Kasumi-1 (cell line): ENCODE measurements around the gene GAS7.

Source experiments
- DNase-seq, 2 experiments: peaks; one replicate each; lab custom pipeline; 2025; lab: John Stamatoyannopoulos, UW

GAS7 gene

DNA sequence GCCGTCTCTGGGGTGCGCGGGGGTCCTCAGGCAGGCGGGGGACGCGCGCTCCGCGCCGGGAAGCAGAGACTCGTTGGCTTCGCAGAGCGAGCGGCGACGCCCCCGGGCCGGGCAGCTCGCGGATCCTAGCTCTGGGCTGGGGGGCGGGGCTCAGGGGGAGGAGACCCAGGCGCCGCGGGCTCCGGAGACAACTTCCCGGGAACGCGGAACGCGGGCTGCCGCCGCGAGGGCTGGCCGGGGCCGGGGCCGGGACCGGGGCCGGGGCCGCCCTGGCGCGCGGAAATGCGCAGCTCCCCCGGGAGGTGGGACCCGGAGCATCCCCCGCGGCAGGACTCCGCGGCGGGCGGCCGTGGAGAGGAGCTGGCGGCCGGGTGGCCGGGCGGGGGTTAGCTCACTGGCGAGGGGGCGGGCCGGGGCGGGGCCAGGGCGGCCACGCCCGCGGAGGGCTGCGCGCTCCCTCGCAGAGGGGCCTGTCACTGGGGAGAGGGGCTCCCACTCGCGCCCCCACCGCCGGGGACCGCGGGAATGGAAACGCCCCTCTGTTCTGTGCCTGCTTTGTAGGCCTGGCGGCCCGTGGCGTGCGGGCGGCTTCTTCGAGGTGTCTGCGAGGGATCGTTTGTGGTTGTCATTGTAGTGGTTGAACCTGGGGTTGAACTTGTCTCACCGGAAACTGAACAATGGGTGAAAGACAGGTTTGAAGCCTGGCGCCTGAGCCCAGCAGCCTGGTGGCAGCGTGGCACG, at the start of gene GAS7:
GAS7 (minus strand) TSS at position 98 of the 741 bp plus-strand sequence.
- peak in 1 of 2 experiments; percentile 2 for DNase-seq

DNA sequence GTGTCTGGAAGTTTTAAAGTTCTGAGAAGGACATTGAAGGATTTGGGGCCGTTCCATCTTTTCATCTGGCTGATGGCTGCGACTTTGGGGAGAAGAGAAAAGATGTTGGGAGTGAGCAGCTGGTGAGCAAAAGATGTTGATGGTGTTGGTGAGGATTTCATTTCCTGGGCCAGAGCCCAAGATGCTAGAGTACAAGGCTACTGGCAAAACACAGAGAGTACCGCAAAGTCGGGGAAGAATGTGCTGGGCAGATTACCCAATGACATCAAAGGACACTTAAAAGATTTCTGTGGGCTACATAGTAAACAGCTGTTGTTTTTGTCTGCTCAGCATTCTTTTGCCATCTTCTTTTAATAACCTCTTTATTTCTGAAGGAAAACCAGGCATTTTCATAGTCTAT, 49.4 kb upstream of the GAS7 start:
- DNase-seq, result no peak

DNA sequence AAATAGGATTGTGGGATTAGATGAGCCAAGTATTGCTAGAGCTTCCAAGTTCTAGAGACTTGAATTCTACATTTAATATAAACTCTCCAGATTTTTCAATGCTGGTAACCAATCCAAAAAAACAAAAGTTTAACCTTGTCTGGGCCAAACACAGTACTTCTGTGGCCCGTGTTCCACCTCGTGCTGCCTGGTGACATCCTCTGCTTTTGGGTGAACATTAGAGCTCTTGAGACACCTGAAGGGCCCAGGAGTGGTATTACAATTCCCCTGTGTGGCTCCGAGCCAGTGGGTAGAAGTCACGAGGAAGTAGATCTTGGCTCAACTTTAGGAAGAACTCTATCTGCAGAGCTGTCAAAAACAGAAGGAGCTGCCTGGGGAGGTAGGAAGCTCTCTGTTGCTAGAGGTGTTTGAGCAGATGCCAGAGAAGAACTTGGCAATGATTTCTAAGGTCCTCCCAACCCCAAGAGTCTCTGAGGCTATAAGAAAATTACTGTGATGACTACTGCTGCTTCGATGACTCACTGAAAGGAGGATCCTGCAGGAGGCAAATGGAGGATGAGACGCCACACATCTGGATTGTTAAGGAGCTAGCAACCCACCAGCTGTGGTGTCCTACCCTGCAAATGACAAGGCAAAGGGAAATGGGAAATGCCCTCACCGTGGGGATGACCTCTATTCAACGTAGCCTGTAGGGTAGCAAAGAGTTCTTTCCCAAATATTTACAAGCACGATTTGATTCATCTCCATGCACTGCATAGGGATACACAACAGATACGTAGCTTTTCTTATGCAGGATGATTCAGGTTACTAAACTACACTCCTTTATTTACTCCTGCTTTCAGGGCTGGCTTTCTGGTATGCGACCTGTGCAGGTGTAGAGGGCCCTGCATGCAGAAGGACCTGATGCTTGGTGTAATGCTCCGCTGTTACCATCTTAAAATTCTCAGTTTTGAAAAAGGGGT, 45.8 kb upstream of the GAS7 start:
- no peak for DNase-seq

DNA sequence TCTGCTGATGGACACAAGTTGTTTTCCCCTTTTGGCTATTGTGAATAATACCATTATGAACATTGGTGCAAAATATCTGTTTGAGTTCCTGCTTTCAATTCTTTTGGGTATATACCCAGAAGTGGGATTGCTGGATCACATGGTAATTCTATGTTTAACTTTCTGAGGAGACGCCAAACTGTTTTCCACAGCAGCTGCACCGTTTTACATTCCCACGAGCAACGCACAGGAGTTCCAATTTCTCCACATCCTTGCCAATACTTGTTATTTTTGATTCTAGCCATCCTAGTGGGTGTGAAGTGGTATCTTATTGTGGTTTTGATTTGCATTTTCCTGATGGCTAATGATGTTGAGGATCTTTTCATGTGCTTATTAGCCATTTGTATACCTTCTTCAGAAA, 43.4 kb upstream of the GAS7 start:
- DNase-seq, result no peak

DNA sequence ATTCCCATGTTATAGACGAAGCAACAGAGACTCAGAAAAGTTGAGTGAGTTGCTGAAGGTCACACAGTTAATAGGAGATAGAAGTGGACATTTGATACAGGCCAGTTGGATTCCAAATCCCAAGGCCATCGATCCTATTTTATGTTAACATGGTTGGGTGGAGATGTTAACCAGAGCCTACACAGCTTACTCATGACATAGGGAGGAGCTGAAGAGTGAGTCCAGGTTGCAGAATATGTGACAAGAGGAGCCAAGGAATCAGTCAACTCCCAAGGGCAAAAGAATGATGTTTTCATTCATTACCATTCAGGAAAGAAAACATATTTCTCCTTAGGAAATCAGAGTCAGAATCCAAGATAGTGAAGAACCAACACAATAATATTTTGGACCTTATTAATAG, 40.3 kb upstream of the GAS7 start:
- no peak for DNase-seq

DNA sequence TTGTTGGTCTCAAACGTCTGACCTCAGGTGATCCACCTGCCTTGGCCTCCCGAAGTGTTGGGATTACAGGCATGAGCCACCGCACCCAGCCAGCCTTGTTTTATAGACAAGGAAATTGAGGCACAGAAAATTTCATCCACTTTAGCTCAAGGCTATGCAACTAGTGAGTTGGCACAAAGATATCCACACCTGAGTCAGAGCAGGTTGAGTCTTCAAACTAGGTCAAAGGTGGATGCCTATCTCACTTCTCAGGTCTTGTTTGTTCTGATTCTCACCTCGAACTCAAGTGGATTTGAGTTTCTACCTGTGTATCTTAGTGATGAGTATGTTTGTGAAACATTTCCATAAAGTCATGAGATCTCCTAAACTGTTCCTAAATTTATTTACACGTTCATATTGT, 35.6 kb upstream of the GAS7 start:
- no peak for DNase-seq

DNA sequence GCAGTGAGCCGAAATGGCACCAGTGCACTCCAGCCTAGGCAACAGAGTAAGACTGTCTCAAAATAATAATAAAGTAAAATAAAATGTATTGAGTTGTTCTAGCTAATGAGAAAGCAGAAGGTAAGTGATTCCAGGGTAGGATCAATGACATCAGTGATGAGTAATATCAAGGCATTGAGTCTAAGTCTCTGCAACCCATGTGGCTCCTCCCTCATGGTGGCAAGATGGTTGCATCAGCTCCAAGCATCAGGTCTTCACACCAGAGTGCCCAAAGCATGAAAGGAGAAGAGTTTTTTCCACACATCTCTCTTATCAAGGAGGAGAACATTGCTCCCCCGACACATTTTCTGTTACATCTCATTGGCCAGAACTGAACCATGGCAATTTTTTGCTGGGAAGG, 34.8 kb upstream of the GAS7 start:
- no peak for DNase-seq

DNA sequence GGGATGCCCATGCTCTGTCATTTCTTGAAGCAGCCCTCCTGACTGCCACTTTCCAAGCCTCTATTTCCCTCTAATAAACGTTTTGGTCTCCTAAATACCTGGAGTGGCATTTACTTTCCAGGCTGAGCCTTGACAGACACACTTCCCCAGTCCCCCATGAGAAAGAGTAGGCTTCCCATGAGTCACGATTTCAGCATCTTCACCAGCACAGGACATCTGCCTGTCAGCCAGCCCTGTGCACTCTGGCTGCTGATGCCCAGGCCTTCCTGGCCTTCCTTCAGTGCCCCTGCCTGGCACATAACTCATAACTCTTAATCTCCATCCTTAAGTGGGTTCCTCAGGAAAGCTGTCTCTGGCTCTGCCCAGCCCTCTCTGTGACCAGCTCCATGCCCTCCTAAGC, 30.8 kb upstream of the GAS7 start:
- no peak for DNase-seq

DNA sequence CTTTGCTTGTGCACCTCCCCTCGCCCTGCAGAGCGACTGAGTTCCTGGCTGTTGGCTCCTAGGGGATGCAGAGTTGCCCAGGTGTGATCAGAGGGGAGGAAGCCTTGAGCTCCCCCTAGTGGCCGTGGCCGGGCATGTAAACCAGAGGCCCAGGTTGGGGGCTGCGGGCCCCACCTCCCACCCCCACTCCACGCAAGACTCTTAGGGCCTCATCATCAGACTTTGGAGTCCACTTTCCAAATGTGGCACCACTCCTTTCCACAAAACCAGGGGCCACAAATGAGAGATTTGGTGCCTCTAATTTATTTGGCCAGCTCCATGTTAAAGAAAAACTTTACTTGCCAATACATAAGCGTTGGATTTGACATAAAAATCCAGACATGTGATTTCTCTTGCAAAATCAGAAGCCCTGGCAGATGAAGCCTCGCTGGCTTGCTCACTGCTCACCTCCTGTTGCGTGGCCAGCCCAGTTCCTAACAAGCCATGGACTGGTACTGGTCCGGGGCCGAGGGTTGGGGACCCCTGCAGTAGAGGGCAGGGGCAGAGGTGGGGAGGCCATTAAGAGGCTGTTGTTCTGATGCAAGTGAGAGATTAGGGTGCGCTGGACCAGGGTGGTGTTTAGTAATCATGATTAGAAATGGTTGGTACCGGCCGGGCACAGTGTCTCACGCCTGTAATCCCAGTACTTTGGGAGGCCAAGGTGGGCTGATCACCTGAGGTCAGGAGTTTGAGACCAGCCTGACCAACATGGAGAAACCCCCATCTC, 28.7 kb upstream of the GAS7 start:
- DNase-seq, result no peak

DNA sequence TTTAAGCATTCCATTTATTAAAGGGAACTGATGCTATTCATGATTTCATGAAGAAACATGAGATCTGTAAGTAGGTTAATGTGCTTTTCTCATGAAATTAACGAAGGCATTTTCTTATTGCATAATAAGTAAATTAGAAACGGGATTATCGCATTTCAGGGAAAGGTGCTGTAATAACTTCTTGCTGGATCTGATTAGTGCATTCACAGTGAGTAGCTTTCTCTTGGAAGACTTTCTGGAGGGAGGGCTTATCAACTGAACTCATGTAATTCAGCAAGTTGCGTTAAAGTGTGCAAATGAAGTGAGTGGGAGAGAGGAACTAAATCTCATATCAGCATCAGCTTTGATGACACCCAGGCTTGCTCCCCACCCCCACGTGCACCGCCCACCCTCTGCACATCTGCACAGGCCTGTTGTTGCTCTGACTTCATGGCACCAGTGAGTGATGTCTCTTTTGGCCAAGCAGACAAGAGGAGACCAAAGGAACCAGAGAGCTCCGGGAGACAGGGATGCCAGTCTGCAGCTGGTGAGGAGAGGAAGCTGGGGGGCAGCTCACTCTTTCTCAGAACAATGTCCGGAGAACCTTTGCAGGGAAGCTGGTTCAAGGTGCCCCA, 26.3 kb upstream of the GAS7 start:
- DNase-seq, result no peak

DNA sequence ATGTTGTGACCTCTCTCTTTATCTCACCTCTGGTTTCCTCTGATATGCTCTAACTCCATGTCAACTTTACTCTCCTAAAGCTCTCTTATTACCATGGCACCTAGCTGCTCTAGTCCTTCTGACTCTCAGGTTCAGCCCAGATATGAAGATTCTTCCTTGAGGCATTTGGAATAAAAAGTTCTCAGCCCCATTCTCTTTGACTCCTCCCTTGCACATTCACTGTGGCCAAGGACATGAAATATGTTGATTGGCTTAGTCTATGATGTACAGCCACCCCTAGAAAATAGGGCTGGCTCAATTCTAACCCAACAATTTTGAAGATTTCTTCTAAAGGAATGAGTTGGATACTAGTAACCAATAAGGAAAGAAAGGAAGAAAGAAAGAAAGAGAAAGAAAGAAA, 20.8 kb upstream of the GAS7 start:
- no peak for DNase-seq

DNA sequence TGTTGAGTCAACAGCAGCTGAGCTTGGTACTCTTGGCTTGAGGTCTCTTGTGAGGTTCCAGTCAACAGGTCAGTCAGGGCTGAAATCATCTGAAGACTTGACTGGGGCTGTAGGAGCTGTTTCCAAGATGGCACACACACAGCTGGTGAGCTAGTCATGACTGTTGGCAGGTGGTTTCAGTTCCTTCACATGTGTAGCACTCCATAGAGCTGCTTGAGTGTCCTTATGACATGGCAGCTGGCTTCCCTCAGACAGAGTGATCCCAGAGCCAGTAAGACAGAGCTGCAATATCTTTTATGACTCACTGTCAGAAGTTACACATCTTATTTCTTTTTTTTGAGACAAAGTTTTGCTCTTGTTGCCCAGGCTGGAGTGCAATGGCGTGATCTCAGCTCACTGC, 19.5 kb upstream of the GAS7 start:
- DNase-seq, result no peak

DNA sequence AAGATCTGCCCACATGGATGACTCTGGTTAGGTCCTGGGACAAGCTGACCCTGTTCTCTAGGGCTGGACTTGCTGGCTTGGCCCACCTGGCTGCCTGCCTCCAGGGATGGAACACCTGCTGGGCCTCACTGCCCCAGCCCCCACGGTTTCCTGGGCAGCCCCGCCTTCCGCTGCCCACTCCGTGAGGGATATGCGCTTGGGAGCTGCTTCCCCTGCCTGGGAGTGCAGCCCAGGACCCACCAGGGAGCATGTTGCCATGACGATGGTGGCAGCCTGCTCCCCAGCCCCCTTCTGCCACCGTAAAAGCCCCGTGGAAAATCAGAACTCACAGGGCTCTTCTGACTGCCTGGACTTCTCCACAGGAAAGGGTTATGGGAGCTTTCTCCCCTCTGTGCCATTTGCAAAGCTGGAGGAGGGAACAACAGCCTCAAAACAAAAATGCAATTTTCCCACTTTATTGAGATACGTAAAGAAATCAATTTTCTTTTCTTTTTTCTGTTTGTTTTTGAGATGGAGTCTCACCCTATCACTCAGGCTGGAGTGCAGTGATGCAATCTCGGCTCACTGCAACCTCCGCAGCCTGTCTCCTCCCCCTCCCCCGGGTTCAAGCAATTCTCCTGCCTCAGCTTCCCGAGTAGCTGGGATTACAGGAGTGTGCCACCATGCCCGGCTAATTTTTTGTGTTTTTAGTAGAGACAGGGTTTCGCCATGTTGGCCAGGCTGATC, 18.0 kb upstream of the GAS7 start:
- no peak for DNase-seq

DNA sequence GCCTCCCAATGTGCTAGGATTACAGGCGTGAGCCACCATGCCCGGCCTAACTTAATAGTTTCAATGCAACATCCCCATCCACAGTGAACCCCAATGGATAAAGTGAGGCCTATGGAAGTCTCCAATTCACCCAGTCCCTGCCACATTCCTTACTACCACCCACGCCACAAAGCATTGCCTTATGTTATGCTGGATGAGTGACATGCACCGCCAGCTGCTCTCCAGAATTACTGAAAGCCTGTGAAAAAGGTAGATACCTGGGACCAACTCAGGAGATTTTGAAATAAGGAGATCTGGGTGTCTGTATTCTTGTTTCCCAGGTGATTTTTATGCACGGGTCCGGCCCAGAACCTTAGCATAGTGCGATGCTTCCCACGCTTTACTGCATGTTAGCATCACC, 16.9 kb upstream of the GAS7 start:
- no peak for DNase-seq

DNA sequence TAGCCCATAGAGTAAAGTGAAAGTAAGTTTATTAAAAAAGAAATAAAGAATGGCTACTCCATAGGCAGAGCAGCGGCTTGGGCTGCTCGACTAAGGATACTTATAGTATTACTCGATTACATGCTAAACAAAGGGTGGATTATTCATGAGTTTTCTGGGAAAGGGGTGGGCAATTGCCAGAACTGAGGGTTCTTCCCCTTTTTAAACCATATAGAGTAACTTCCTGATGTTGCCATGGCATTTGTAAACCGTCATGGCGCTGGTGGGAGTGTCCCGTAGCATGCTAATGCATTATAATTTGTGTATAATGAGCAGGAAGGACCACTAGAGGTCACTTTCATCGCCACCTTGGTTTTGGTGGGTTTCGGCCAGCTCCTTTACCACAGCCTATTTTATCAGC, 13.3 kb upstream of the GAS7 start:
- no peak for DNase-seq

DNA sequence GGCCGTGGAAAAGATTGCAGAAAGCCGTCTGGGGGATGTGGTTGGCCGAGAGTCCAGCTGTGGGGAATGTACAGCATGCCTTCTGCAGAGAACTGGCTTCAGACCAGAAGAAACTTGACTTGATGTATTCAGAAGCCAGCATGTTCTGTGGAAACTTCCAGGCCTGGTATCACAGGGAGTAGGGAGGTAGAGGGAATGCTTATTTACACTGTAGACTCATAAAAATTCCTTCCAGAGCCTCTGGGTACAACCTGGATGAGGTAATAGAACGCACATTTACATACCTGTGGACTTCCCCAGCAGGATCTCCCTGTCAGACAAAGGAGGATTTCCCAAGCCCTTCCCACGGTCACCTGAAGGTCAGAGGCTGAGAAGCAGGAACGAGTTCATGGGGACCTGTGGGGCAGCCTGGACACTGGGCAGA, 11.8 kb upstream of the GAS7 start:
- DNase-seq, result no peak

DNA sequence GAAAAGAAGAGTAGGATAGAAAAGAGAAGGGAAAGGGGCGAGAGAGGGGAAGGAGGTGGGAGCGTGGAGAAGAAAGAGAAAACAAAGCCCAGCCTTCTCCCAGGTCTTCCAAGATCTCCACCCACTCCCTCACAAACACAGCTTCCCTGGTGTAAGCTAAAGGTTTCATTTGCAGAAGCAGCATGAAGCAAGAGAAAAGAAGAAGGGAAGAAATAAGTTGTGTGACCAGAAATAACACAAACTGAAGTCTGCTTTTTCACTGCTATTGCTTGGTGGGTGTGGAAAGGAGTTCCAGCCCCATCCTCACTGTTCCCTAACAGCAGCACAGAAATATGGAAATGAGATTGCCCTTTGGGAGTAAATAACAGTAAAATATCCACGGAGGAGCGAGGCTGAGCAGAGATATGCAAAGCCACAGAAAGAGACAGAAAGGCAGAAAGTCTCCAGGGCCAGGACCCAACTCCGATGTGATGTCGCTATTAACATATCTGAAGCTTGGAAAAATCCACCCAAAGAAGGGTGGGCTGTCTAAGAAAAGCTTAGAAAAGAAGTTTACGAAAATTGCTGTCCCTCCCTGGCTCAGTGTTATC, 10.3 kb upstream of the GAS7 start:
- DNase-seq, result no peak

DNA sequence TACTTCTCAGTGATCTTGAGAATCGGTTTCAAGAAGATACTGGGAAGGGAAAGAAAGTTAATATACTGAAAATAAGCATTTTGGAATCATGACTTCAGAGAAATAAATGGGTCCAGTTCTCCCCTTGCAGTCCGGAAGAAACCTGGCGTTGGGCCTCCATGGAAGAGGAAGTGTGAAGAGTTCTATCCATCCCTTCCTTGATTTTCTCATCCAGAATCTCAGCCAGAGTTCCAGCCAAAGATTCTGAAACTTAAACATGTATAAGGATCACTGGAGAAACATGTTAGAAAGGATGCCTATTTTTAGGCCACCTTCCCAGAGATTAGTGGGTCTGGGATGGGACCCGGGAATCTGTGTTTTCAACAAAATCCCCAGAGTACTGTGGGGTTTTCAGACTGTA, 8.7 kb upstream of the GAS7 start:
- DNase-seq, result no peak

DNA sequence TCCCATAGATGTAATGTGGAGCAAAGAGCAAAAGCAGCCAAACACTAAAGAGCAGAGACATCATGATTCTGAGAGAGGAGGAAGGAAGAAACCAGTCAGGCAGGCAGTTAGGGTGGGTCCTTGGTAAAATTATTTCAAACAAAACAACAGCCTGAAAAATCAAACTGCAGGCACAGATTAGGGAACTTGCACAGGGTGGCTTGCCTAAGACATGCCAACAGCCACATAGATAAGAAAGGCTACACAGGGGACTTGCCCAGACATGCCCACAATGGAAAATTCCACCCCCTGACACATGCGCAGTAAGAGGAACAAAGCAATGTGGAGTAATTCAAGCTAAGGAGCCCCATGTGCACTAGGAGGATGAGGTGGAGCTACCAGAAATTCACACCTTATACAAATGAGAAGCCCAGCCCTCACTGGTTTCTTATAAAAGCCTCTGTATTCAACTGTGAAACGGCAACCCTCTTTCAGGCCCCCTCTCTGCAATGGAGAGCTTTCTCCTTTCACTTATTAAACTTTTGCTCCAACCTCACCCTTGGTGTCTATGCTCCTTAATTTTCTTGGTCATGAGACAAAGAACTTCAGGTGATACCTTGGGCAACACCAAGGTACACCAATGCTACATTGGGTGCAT, 7.3 kb upstream of the GAS7 start:
- DNase-seq, result no peak

DNA sequence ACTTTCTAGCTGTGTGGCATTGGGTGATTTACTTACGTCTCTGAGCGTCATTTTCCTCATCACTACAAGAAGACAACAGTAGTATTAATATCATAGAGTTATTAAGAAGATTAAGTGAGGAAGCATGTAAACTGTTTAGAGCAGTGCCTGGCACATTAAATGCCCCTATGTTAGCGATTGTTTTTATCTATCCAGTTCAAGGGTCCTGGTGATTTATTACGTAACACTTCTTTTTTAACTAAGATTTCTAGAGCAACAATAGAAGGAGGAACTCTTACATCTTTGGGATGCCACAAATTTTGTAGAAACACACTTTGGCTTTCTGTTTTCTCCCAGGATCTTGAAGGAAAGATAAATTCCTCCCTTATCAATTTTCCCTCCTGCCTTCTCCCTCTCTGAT, 3.3 kb upstream of the GAS7 start:
- DNase-seq, result no peak

DNA sequence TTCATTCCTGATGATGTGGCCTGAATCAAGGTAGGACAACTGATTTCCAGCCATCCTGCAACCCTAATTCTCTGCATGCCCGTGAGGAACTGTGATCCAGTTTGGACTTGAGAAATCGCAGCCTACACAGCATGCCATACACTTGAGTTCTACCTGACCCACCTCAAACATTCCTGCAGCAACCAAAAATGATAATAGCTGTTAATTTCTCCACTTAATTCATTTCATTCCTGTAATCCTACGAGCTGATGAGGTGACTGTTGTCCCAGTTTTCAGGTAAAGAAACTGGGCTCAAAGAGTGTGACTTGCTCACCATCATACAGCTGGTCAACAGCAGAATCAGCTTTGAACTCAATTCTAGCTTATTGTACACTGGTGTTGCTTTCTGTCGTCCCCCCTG, 2.2 kb upstream of the GAS7 start:
- DNase-seq, result no peak
